ENCODE data around the gene FGF18. TPM values are rescaled to one million over a fixed set of nuclear protein-coding genes. Genes with fewer than 3 reads are reported as not detected.
"Not testable (repeated sequence)": the region's sequence is repeated elsewhere in the genome, so short reads cannot be mapped to it uniquely, and the experiment has no call there.

The FGF18 gene
- total RNA-seq, 2 experiments from 2014 or later = 0.31 to 0.33 TPM

- H3K36me3 ChIP-seq (ENCODE audit: insufficient read depth, low read length) = peaks cover 53% of the 10 kb centered on the region
- no peak overlapping the region for H3K4me3 ChIP-seq (ENCODE audit: low read length)
- no peak for ATAC-seq (ENCODE audit: poor library complexity)
- CTCF ChIA-PET = no interaction called here
- H3K9me3 ChIP-seq (ENCODE audit: control insufficient read depth in 1 of 2, insufficient read depth in 1 of 2, low read length in 2 of 2) = no peaks in the 10 kb centered on the region
- no peak for DNase-seq
- no peaks in the 10 kb centered on the region for H3K27me3 ChIP-seq (ENCODE audit: control insufficient read depth in 1 of 2, insufficient read depth in 2 of 2, low read length in 2 of 2)
- TF ChIP-seq CTCF (IDR thresholded peaks at IDR 0.05) = no peak
- intact Hi-C loops (cut with DNase I, micrococcal nuclease) = no loop called here
- H3K4me1 Mint-ChIP-seq (ENCODE audit: low read depth) = peaks cover 29% of the 10 kb centered on the region
- no peak overlapping the region for H3K4me3 Mint-ChIP-seq
- peaks cover under 1% of the 10 kb centered on the region for H3K27me3 Mint-ChIP-seq
- H3K27ac ChIP-seq (ENCODE audit: low read depth in 1 of 2, low read length in 2 of 2) = no peak overlapping the region
- POLR2A ChIA-PET = interaction anchor here (0.9 kb wide), 1 partner anchor 25 kb away, joined by 3 read pairs; no protein-coding TSS in a partner anchor
- H3K4me1 ChIP-seq (ENCODE audit: insufficient read depth, low read length) = peaks cover under 1% of the 10 kb centered on the region
- H3K36me3 Mint-ChIP-seq (ENCODE audit: low read depth) = peaks cover 57% of the 10 kb centered on the region
- H3K27ac Mint-ChIP-seq = no peak overlapping the region
- H3K9me3 Mint-ChIP-seq = no peaks in the 10 kb centered on the region
These were observed 6.1 kb upstream of the FGF18 start for GRCh38 chr5:171413153-171413910.

- H3K27me3 ChIP-seq (ENCODE audit: control insufficient read depth in 1 of 2, insufficient read depth in 2 of 2, low read length in 2 of 2); H3K27me3 Mint-ChIP-seq; H3K4me3 Mint-ChIP-seq; H3K9me3 ChIP-seq (ENCODE audit: control insufficient read depth in 1 of 2, insufficient read depth in 1 of 2, low read length in 2 of 2); H3K27ac ChIP-seq (ENCODE audit: low read depth in 1 of 2, low read length in 2 of 2); CTCF ChIA-PET; H3K4me1 ChIP-seq (ENCODE audit: insufficient read depth, low read length); H3K27ac Mint-ChIP-seq; H3K4me3 ChIP-seq (ENCODE audit: low read length); intact Hi-C loops (cut with DNase I, micrococcal nuclease); H3K9me3 Mint-ChIP-seq; ATAC-seq (ENCODE audit: poor library complexity); DNase-seq: not testable (repeated sequence)
- peaks cover 47% of the 10 kb centered on the region for H3K36me3 ChIP-seq (ENCODE audit: insufficient read depth, low read length)
- POLR2A ChIA-PET = interaction anchor here (0.9 kb wide), 1 partner anchor 25 kb away, joined by 3 read pairs; no protein-coding TSS in a partner anchor
- H3K36me3 Mint-ChIP-seq (ENCODE audit: low read depth) = peaks cover 51% of the 10 kb centered on the region
- H3K4me1 Mint-ChIP-seq (ENCODE audit: low read depth) = peaks cover 27% of the 10 kb centered on the region
These were observed 5.5 kb upstream of the FGF18 start for GRCh38 chr5:171413993-171414392.

GRCh38 chr5:171415115-171415730 is 4.2 kb upstream of the FGF18 start:
- Mint-ChIP-seq H3K27me3 (peaks cover 8% of the 10 kb centered on the region), H3K4me1 (ENCODE audit: low read depth) (peaks cover 18% of the 10 kb centered on the region), H3K27ac (no peak overlapping the region), H3K36me3 (ENCODE audit: low read depth) (peaks cover 40% of the 10 kb centered on the region), H3K9me3 (no peaks in the 10 kb centered on the region), H3K4me3 (no peak overlapping the region)
- Histone ChIP-seq H3K36me3 (ENCODE audit: insufficient read depth, low read length) (peaks cover 34% of the 10 kb centered on the region), H3K4me3 (ENCODE audit: low read length) (no peak overlapping the region), H3K27me3 (ENCODE audit: control insufficient read depth in 1 of 2, insufficient read depth in 2 of 2, low read length in 2 of 2) (peaks cover 0 to 1% of the 10 kb centered on the region in 2 experiments), H3K27ac (ENCODE audit: low read depth in 1 of 2, low read length in 2 of 2) (no peak overlapping the region), H3K4me1 (ENCODE audit: insufficient read depth, low read length) (peaks cover 13% of the 10 kb centered on the region), H3K9me3 (ENCODE audit: control insufficient read depth in 1 of 2, insufficient read depth in 1 of 2, low read length in 2 of 2) (no peaks in the 10 kb centered on the region)
- no peak for TF ChIP-seq CTCF (IDR thresholded peaks at IDR 0.05)
- POLR2A ChIA-PET = no interaction called here
- ATAC-seq (ENCODE audit: poor library complexity) (no peak), DNase-seq (peak in 1 of 14 experiments; percentile 5)
- CTCF ChIA-PET = interaction anchor here (0.6 kb wide), 1 partner anchor 1131 kb away, joined by 3 read pairs; no protein-coding TSS in a partner anchor
- intact Hi-C loops (cut with DNase I, micrococcal nuclease) = loop anchor here in 1 of 2 experiments (5.0 kb wide), 2 partner anchors 877 to 1282 kb away; no protein-coding TSS in a partner anchor
